CD4-positive, CD25-positive, alpha-beta regulatory T cell (primary cell): ENCODE results near the gene HNF1B. TPM values are rescaled to one million over a fixed set of nuclear protein-coding genes. Genes with fewer than 3 reads are reported as not detected.

Experiments
- ATAC-seq, 2 donors: fragments of 150-1000 bp; cut with Tn5 transposase; one replicate each; pipeline ENCODE4 v1.10.0; 2021; ENCODE audit warnings: low read depth in 2 of 2, moderate number of reproducible peaks in 2 of 2, moderate library complexity in 1 of 2
- DNase-seq, 3 donors: peaks; one replicate each; pipeline versions ENCODE4 v3.0.0 to v3.0.0-alpha.2; 2012 to 2022; ENCODE audit warnings: mixed read lengths in 1 of 3
- H3K27ac ChIP-seq: one replicate; pipeline ENCODE4 v1.7.0; 2013; ENCODE audit warnings: mild to moderate bottlenecking, low read length; ENCODE audit not compliant: insufficient read depth, poor library complexity, severe bottlenecking
- H3K27me3 ChIP-seq: one replicate; pipeline ENCODE4 v1.7.0; 2013; ENCODE audit warnings: low read length; ENCODE audit not compliant: control insufficient read depth, insufficient read depth
- H3K36me3 ChIP-seq: one replicate; pipeline ENCODE4 v1.7.0; 2013; ENCODE audit warnings: mild to moderate bottlenecking, low read length, moderate library complexity; ENCODE audit not compliant: control insufficient read depth, insufficient read depth
- H3K4me1 ChIP-seq: 2 replicates; pipeline ENCODE4 v1.7.0; 2013; ENCODE audit warnings: mild to moderate bottlenecking, low read length; ENCODE audit not compliant: insufficient read depth, control insufficient read depth, poor library complexity, severe bottlenecking
- H3K4me3 ChIP-seq: one replicate; pipeline ENCODE4 v1.7.0; 2013; ENCODE audit warnings: low read depth, mild to moderate bottlenecking, low read length, moderate library complexity
- H3K9me3 ChIP-seq, 2 experiments: 1 replicate in 1 of 2; 2 replicates in 1 of 2; pipeline ENCODE4 v1.7.0; 2013; ENCODE audit warnings: low read length in 2 of 2, mild to moderate bottlenecking in 1 of 2, moderate library complexity in 1 of 2; ENCODE audit not compliant: control insufficient read depth in 2 of 2
- H3K27ac Mint-ChIP-seq, 3 donors: one replicate each; pipeline ENCODE4 v1.8.0; 2020 to 2022; ENCODE audit warnings: mild to moderate bottlenecking in 3 of 3, mixed read lengths in 3 of 3, moderate library complexity in 2 of 3
- H3K27me3 Mint-ChIP-seq: one replicate; pipeline ENCODE4 v1.8.0; 2022; ENCODE audit warnings: mild to moderate bottlenecking, mixed read lengths
- H3K36me3 Mint-ChIP-seq: one replicate; pipeline ENCODE4 v1.8.0; 2020; ENCODE audit warnings: mixed read lengths
- H3K4me1 Mint-ChIP-seq, 4 donors: one replicate each; pipeline ENCODE4 v1.8.0; 2020 to 2022; ENCODE audit warnings: mixed read lengths in 4 of 4, mild to moderate bottlenecking in 1 of 4
- H3K4me3 Mint-ChIP-seq, 4 donors: one replicate each; pipeline ENCODE4 v1.8.0; 2020 to 2022; ENCODE audit warnings: mild to moderate bottlenecking in 4 of 4, mixed read lengths in 4 of 4, moderate library complexity in 3 of 4
- H3K9me3 Mint-ChIP-seq, 7 donors: one replicate each; pipeline ENCODE4 v1.8.0; 2020 to 2022; ENCODE audit warnings: mixed read lengths in 7 of 7, mild to moderate bottlenecking in 3 of 7, moderate library complexity in 2 of 7
- polyA plus RNA-seq, 4 donors: library from polyadenylated mRNA; unstranded; fragments of 300-500 nt; fragmentation: Illumina TruSeq; gene quantifications; one replicate each; pipeline ENCODE4 v1.2.3, GENCODE V29; 2021
- total RNA-seq: library from RNA; stranded (reverse); gene quantifications from one replicate; pipeline ENCODE4 v1.2.3, GENCODE V29; 2022

Gene HNF1B
- total and polyA plus RNA-seq, 5 donors from 2014 or later = not detected

DNA sequence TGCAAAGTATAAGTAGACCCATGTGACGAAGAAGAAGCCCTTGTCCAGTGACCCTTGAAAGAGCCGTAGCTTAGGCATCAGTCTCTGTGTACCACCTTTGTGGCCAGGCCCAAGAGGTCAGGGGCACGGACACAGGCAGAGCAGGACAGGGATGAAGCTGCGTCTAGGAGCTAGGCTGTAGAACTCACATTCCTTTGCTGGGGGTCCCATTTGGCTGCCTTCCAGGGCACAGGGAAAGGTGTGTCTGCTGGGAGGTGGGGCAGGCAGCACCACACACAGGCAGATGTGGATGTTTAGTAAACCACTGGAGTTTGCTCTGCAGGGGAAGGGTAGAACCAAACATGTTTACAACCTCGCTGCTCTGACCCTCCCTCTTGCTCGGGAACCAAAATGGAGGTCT is 33.7 kb downstream of the HNF1B start:
- H3K4me1 ChIP-seq = no peaks in the 10 kb centered on the region
- peaks cover 20% of the 10 kb centered on the region for H3K27me3 ChIP-seq
- H3K4me3 ChIP-seq = no peak overlapping the region
- H3K9me3 ChIP-seq = no peaks in the 10 kb centered on the region
- DNase-seq = no peak
- H3K36me3 Mint-ChIP-seq = no peaks in the 10 kb centered on the region
- no peak overlapping the region for H3K4me3 Mint-ChIP-seq
- peaks cover 0 to 3% (median 0%) of the 10 kb centered on the region in 7 donors for H3K9me3 Mint-ChIP-seq
- no peaks in the 10 kb centered on the region for H3K36me3 ChIP-seq
- no peak overlapping the region for H3K27ac Mint-ChIP-seq
- H3K27ac ChIP-seq = no peak overlapping the region
- ATAC-seq = no peak
- H3K4me1 Mint-ChIP-seq = no peaks in the 10 kb centered on the region
- H3K27me3 Mint-ChIP-seq = peaks cover 44% of the 10 kb centered on the region

DNA sequence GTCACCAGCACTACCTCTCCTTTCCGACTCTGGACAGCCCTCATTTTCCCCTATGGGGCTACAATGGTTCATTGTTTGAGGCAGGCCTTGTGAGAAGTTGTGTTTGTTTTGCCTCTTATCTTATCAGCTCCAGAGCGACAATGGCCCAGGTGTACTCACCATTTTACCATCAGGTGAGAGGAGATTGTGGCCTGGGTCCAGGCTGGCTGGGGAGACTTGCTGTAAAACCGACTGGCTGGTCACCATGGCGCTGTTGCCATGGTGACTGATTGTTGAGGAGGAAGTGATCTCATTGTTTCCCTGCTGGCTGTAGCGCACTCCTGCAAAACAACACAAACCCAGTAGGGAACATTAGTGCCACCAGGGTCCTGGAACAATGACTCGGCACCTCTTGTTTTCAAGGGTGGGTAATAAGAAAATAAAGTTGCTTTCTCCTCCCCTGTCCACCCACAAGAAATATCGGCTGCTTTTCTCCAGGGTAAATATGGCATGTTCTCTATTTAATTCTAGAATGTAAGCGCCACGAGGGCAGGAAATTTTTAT is 34.4 kb downstream of the HNF1B start:
- peaks cover 48% of the 10 kb centered on the region for H3K27me3 Mint-ChIP-seq
- H3K36me3 Mint-ChIP-seq = no peaks in the 10 kb centered on the region
- no peak overlapping the region for H3K4me3 ChIP-seq

DNA sequence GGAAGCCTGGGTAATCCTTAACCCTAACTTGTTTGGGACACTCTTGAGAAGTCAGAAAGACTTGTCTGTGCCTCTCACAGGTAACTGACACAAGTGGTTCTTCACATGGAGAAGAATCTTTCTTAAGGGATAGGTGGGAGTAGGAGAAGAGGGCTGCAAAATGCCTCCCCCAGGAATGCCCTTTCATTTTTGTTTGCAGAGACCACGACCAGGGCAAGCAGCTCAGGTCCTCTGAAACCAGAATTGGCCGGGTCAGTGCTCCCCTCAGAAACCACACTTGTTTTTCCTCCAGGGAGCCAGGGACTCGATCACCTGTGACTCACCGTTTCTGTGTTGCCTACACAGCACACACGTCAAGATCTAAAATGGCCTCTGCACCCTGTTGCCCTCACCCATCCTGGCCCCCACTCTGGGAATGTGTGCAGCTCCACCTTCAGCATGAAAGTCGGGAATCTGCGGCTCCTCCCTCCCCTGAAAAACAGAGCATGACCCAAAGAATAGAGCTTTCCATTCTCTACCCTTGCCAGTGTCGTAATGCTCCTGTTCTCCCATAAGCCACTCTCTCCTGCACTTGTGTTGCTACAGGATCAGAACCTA is 36.1 kb downstream of the HNF1B start:
- Histone ChIP-seq H3K9me3 (no peaks in the 10 kb centered on the region), H3K36me3 (no peaks in the 10 kb centered on the region), H3K4me1 (no peaks in the 10 kb centered on the region), H3K4me3 (no peak overlapping the region), H3K27ac (no peak overlapping the region), H3K27me3 (peaks cover 13% of the 10 kb centered on the region)
- Mint-ChIP-seq H3K27ac (no peak overlapping the region), H3K9me3 (peaks cover 0 to 3% (median 0%) of the 10 kb centered on the region in 7 donors), H3K27me3 (peaks cover 46% of the 10 kb centered on the region), H3K4me1 (no peaks in the 10 kb centered on the region), H3K36me3 (no peaks in the 10 kb centered on the region), H3K4me3 (no peak overlapping the region)
- DNase-seq (no peak), ATAC-seq (no peak)

More for the DNA sequence above, 34.4 kb downstream of the HNF1B start:
- Histone ChIP-seq H3K4me1 (no peaks in the 10 kb centered on the region), H3K27me3 (peaks cover 22% of the 10 kb centered on the region), H3K27ac (no peak overlapping the region), H3K9me3 (no peaks in the 10 kb centered on the region), H3K36me3 (no peaks in the 10 kb centered on the region)
- Mint-ChIP-seq H3K4me3 (no peak overlapping the region), H3K27ac (no peak overlapping the region), H3K9me3 (peaks cover 0 to 3% (median 0%) of the 10 kb centered on the region in 7 donors), H3K4me1 (no peaks in the 10 kb centered on the region)
- ATAC-seq = no peak
- DNase-seq = no peak

DNA sequence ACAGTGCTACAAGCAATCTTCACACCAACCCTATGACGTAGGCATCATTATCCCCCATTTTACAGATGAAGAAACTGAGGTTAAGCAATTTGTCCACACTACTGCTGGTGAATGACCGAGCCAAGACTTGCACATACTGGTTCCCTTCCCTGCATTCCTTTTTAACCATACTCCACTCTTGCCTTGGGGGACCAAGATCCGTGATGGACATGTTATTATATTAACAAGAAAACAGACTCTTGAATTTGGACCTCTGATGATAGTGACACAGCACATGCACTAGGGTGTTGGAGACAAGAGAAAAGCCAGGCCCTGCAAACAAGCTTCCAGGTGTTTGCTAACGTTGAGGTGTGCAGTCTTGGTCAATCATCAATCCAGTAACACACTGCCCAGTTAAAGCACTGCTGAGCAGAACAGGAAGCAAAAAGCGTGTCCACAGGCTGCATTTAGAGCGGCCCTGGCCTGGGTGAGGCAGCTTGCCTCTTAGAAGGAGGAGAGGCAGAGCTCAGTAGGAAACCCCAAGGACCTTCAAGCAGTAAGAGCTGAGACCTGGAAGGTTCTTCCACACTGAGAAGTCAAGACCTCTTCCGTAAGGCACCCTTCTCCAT is 36.7 kb downstream of the HNF1B start:
- Histone ChIP-seq H3K4me3 (no peak overlapping the region), H3K27ac (no peak overlapping the region), H3K27me3 (peaks cover 17% of the 10 kb centered on the region), H3K9me3 (no peaks in the 10 kb centered on the region), H3K36me3 (no peaks in the 10 kb centered on the region), H3K4me1 (no peaks in the 10 kb centered on the region)
- H3K36me3 Mint-ChIP-seq = no peaks in the 10 kb centered on the region
- H3K4me1 Mint-ChIP-seq = no peaks in the 10 kb centered on the region
- H3K4me3 Mint-ChIP-seq = no peak overlapping the region
- H3K27ac Mint-ChIP-seq = no peak overlapping the region
- H3K27me3 Mint-ChIP-seq = peaks cover 43% of the 10 kb centered on the region
- DNase-seq (no peak), ATAC-seq (no peak)
- peaks cover 0 to 3% (median 0%) of the 10 kb centered on the region in 7 donors for H3K9me3 Mint-ChIP-seq

DNA sequence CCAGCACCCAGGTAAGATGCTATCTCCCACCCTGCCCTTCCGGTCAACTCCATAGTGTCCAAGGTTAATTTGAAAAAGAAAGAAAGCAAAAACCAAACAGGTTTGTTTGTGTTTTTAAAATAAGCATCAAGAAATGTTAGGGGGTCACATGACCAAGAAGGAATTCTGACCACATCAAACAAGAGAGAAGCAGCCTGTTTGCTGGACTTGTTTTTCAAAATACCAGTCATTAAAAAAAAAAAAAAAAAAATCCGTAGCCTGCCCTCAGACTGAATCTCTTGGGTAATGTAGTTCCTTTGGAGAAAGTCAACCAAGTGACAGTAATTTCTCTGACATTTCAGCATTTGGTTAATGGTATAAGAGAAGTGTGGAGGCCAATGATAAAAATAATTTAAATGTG is 38.4 kb downstream of the HNF1B start:
- peak overlapping the region in 1 of 3 donors; percentile 65 for H3K27ac Mint-ChIP-seq
- H3K4me1 ChIP-seq = no peaks in the 10 kb centered on the region
- no peaks in the 10 kb centered on the region for H3K9me3 ChIP-seq
- H3K4me3 ChIP-seq = no peak overlapping the region
- DNase-seq (no peak), ATAC-seq (no peak)
- peaks cover 34% of the 10 kb centered on the region for H3K27me3 Mint-ChIP-seq
- no peaks in the 10 kb centered on the region for H3K36me3 ChIP-seq
- H3K36me3 Mint-ChIP-seq = no peaks in the 10 kb centered on the region
- no peak overlapping the region for H3K27ac ChIP-seq
- peaks cover 0 to 3% (median 0%) of the 10 kb centered on the region in 7 donors for H3K9me3 Mint-ChIP-seq
- H3K4me3 Mint-ChIP-seq = no peak overlapping the region
- H3K27me3 ChIP-seq = peaks cover 12% of the 10 kb centered on the region
- peaks cover 0 to 1% (median 0%) of the 10 kb centered on the region in 4 donors for H3K4me1 Mint-ChIP-seq

DNA sequence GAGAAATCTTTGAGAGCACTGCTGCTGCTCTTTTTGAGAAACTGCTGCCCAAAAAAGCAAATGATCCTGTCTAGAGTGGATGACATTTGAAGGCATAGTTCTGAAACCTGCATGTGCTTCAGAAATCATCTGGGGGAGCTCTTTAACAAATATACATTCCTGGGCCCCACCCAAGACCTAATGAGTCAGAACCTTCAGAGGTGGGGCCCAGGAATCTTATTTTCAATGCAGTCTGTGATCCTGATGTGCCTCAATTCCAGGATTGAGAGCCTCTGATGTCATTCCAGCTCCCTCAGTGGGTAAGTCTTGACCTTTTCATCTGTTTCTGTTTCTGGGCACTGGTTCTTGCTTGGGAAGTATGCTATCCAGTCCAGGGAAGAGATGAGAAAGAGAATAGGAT is 42.3 kb downstream of the HNF1B start:
- peaks cover 15% of the 10 kb centered on the region for H3K27me3 Mint-ChIP-seq
- H3K36me3 Mint-ChIP-seq = no peaks in the 10 kb centered on the region
- H3K4me3 ChIP-seq = no peak overlapping the region
- no peak overlapping the region for H3K27ac Mint-ChIP-seq
- peaks cover 0 to 3% (median 0%) of the 10 kb centered on the region in 4 donors for H3K4me1 Mint-ChIP-seq
- ATAC-seq (no peak), DNase-seq (no peak)
- H3K4me1 ChIP-seq = no peaks in the 10 kb centered on the region
- H3K4me3 Mint-ChIP-seq = no peak overlapping the region
- no peaks in the 10 kb centered on the region for H3K36me3 ChIP-seq
- peaks cover 7% of the 10 kb centered on the region for H3K27me3 ChIP-seq
- peaks cover 0 to 3% (median 0%) of the 10 kb centered on the region in 7 donors for H3K9me3 Mint-ChIP-seq
- no peak overlapping the region for H3K27ac ChIP-seq
- no peaks in the 10 kb centered on the region for H3K9me3 ChIP-seq

DNA sequence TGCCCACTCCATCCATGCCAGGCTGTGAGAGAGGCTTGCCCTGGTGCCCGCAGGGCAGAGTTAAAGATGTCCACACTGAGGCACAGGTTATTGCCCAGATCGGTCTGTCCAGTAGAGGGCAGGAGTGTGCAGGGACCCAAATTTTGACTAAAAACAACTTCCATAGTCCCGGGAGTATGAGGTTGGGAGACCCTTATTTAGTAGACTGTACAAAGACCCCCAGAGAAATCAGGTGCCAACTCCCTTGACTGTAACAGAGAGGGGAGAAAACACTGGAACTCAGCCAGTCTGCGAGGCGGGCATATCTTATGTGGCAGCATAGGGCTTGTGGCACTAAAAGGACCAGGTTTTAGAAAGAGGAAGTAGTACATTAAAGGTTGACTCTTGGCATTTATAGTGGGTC is 43.4 kb downstream of the HNF1B start:
- Mint-ChIP-seq H3K36me3 (no peaks in the 10 kb centered on the region), H3K27me3 (peaks cover 14% of the 10 kb centered on the region), H3K4me3 (peak overlapping the region in 1 of 4 donors; percentile 36), H3K27ac (no peak overlapping the region), H3K4me1 (peaks cover 0 to 3% (median under 1%) of the 10 kb centered on the region in 4 donors), H3K9me3 (peaks cover 0 to 3% (median 0%) of the 10 kb centered on the region in 7 donors)
- Histone ChIP-seq H3K36me3 (no peaks in the 10 kb centered on the region), H3K27ac (no peak overlapping the region), H3K27me3 (peaks cover 7% of the 10 kb centered on the region), H3K4me1 (no peaks in the 10 kb centered on the region), H3K9me3 (no peaks in the 10 kb centered on the region), H3K4me3 (no peak overlapping the region)
- ATAC-seq (peak in 1 of 2 donors; percentile 50), DNase-seq (peak in 2 of 3 donors; percentile 16 to 44)
